ENCODE results near the gene SUCLG2.

- TF ChIP-seq PAX8 (IDR thresholded peaks at IDR 0.05) = no peak
- TF ChIP-seq ZNF274 (IDR thresholded peaks at IDR 0.05; ENCODE audit: insufficient read depth, insufficient read length) = no peak
- no peak for TF ChIP-seq MYC (IDR thresholded peaks at IDR 0.05; ENCODE audit: insufficient read depth, insufficient read length, insufficient replicate concordance, low read length, severe bottlenecking)
- no peak for TF ChIP-seq ATF3 (IDR thresholded peaks at IDR 0.05; ENCODE audit: borderline replicate concordance, extremely low read depth, low read depth, low read length)
- no peak for TF ChIP-seq MXI1 (IDR thresholded peaks at IDR 0.05; ENCODE audit: low read depth, low read length)
- TF ChIP-seq BCL11A (IDR thresholded peaks at IDR 0.05; ENCODE audit: low read depth, low read length) = no peak
- no peak for TF ChIP-seq PML (IDR thresholded peaks at IDR 0.05; ENCODE audit: low read length)
- TF ChIP-seq KDM1A (IDR thresholded peaks at IDR 0.05; ENCODE audit: borderline replicate concordance) = no peak
- no peak for TF ChIP-seq JUND (IDR thresholded peaks at IDR 0.05; ENCODE audit: low read depth, low read length)
These were observed 55.4 kb downstream of the SUCLG2 start for GRCh38 chr3:67598814-67599556.
